GM06990 (cell line): ENCODE measurements around the gene STRA6.

Experiments used
- DNase-seq: peaks from one replicate; pipeline ENCODE4 v3.0.0-alpha.2; 2011; ENCODE audit not compliant: insufficient read length; ENCODE audit errors: extremely low read depth
- H3K27me3 ChIP-seq: replicated peaks from 2 replicates; pipeline ENCODE4 v1.6.0; 2011; ENCODE audit warnings: low read length; ENCODE audit not compliant: control insufficient read depth, insufficient read depth
- H3K36me3 ChIP-seq: 2 replicates; pipeline ENCODE4 v1.5.1; 2011; ENCODE audit warnings: low read length; ENCODE audit not compliant: control insufficient read depth, insufficient read depth
- H3K4me3 ChIP-seq: replicated peaks from 2 replicates; pipeline ENCODE4 v1.5.1; 2011; ENCODE audit warnings: low read depth, mild to moderate bottlenecking, control low read depth, low read length
- CTCF ChIP-seq: IDR thresholded peaks from 2 replicates; pipeline ENCODE4 v1.5.1; 2011; ENCODE audit warnings: low read length, control low read depth, mild to moderate bottlenecking, inconsistent platforms; ENCODE audit not compliant: insufficient read depth, poor library complexity, severe bottlenecking

Gene STRA6

GRCh38 chr15:74182131-74182530 lies 20.5 kb downstream of the STRA6 start:
- Histone ChIP-seq H3K4me3 (no peak overlapping the region), H3K36me3 (no peaks in the 10 kb centered on the region), H3K27me3 (0 out of 2 replicates have a peak, but pooled peaks cover 1% of the 10 kb centered on the region)
- TF ChIP-seq CTCF: no peak
- no peak for DNase-seq

GRCh38 chr15:74180881-74181602 lies 21.5 kb downstream of the STRA6 start:
- Histone ChIP-seq H3K36me3 (no peaks in the 10 kb centered on the region), H3K4me3 (no peak overlapping the region), H3K27me3 (0 out of 2 replicates have a peak, but pooled peaks cover 1% of the 10 kb centered on the region)
- DNase-seq: peak; percentile 48
- no peak for TF ChIP-seq CTCF

- Histone ChIP-seq H3K36me3 (no peaks in the 10 kb centered on the region), H3K27me3 (0 out of 2 replicates have a peak, but pooled peaks cover 1% of the 10 kb centered on the region), H3K4me3 (no peak overlapping the region)
- TF ChIP-seq CTCF: no peak
- DNase-seq: no peak
Observed at GRCh38 chr15:74179983-74180880, 22.4 kb downstream of the STRA6 start.

GRCh38 chr15:74179101-74179841 lies 23.3 kb downstream of the STRA6 start:
- 0 out of 2 replicates have a peak, but pooled peaks cover 1% of the 10 kb centered on the region for H3K27me3 ChIP-seq
- H3K4me3 ChIP-seq: no peak overlapping the region
- H3K36me3 ChIP-seq: no peaks in the 10 kb centered on the region
- no peak for DNase-seq
- TF ChIP-seq CTCF: no peak

- Histone ChIP-seq H3K27me3 (0 out of 2 replicates have a peak, but pooled peaks cover 1% of the 10 kb centered on the region), H3K36me3 (no peaks in the 10 kb centered on the region), H3K4me3 (no peak overlapping the region)
- TF ChIP-seq CTCF: no peak
- no peak for DNase-seq
Observed at GRCh38 chr15:74178326-74179100, 24.1 kb downstream of the STRA6 start.
